ENCODE data around the gene TSHZ2.
A peak's percentile ranks its signal among the peaks of the same experiment; 100 is the strongest.

The TSHZ2 gene

GRCh38 chr20:53138454-53139262 lies 166.5 kb downstream of the TSHZ2 start:
- no peak for DNase-seq

GRCh38 chr20:53141201-53142050 lies 169.3 kb downstream of the TSHZ2 start:
- no peak for DNase-seq

- DNase-seq: no peak
Observed at GRCh38 chr20:53142225-53143127, 170.3 kb downstream of the TSHZ2 start.

DNA sequence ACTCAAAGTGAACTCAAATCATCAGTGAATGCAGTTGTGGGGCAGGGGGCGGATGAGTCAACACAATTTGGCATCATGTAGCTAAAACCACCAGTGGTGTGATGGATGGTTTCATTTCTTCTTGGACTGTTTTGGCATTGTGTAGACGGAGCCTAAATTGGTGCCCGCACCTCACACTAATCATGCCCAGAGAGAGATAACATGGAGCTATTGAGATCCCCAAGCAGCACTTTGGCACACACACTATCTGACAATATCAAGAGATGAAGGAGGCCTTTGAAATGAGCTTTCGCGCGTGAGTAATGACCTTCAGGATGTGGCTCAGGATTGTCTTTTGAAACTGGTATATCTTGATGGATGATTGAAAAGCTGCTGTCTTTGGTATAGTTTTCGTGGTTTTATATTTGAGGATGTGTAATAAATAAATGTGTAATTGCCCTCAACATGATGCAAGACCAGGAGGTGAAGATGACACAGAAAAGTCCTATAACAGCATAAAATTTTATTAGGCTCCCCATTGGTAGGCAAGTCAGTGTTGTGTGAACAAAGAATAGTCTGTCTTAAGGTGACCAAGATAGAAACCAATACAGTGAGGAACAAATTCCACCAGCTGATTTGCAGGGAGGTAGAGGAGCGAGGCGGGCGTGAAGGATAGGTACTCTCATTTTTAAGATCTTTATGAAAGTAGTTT lies 174.2 kb downstream of the TSHZ2 start:
- DNase-seq: no peak

DNA sequence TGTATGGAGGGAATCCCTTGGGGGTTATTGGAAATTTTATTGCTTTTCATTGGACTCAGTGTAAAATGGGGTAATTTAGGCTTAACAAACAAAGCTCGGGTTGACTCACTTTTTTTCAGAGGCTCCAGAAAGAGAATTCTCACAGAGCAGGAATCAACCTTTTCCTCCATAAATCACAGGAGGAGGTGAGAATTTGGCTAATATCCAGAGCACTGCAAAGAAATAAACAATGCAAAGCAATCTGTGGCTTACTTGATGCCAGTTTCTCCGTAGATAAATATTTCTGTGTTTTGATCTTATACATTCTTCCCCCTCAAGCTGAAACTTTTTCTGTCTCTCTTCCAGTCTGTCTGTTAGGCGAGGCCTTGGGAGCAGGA lies 176.6 kb downstream of the TSHZ2 start:
- no peak for DNase-seq

- DNase-seq: no peak
Observed at GRCh38 chr20:53149148-53149889, 177.2 kb downstream of the TSHZ2 start.

- DNase-seq: no peak
Observed at GRCh38 chr20:53149890-53150205, 177.7 kb downstream of the TSHZ2 start.

DNA sequence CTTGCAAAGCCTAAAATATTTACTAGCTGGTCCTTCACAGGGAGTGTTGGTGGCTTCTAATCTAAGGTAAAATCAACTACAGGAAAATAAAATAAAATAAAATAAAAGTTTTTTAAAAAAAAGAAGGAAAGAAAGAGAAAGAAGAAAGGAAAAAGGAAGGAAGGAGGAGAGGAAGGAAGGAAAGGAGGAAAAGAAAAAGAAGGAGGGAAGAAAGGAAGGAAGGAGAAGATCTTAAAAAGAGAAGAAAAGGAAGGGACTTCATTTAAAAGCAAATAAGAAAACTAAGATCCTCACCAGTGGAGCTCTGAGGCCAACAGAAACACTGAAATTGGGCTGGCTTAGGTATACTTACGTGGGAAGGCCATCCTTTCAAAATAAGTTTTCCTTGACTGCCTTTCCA lies 178.4 kb downstream of the TSHZ2 start:
- DNase-seq: no peak

DNA sequence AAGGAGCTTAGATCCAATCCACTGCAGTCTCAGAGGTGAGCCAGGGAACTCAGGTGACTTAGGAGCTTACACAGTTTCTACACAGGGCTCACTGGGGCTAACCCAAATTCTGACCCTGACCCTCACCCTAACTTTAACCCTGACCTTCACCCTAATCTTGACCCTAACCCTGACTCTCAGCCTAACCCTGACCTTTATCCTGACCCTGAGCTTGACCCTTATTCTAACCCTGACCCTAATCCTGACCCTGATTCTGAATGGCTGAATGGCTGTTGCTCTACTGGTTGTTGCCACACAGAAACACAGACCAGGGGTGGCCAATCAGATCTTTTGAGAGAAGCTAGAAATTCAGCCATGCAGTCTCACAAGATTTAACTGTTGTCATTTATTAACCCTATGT lies 180.1 kb downstream of the TSHZ2 start:
- DNase-seq: no peak

GRCh38 chr20:53154540-53154939 lies 182.4 kb downstream of the TSHZ2 start:
- DNase-seq: no peak

DNA sequence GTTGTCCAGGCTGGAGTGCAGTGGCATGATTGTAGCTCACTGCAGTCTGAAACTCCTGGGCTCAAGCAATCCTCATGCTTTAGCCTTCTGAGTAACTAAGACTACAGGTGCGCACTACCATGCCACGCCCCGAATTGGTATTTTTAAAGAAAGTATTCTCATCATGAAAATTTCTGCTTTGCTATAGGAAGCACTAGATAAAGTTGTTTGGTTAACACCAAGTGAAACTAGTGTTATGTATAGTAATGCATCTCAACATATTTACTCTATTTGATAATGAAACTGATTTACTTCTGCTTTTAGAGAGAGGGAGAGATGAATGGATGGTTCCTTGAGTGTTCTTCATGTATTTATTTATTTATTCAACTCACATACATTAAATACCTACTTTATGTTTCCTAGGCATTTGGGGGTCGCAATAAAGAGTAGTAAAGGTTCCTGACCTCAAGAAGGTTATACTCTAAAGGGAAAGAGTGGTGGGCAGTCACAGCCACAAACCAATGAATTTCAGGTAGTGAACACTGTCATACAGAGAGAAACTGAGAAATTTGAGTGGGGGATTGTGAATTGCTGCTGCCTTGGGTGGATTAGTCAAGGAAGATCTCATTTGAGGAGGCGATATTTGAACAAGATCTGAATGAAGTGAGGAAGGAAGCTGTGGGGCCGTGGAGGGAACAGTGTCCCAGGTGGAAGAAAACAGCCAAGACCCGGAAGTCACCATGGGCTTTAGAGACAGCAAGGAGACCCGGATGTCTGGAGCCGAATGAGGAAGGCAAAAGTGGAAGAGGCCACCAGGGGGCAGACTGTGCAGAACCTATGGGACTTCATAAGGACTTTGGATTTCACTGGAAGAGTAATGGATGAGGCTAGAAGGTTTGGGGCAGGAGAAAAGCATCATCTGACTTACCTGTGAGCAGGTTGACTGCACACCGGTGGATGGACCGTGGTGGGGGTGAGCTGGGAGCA lies 185.6 kb downstream of the TSHZ2 start:
- peak; percentile 35 for DNase-seq

DNA sequence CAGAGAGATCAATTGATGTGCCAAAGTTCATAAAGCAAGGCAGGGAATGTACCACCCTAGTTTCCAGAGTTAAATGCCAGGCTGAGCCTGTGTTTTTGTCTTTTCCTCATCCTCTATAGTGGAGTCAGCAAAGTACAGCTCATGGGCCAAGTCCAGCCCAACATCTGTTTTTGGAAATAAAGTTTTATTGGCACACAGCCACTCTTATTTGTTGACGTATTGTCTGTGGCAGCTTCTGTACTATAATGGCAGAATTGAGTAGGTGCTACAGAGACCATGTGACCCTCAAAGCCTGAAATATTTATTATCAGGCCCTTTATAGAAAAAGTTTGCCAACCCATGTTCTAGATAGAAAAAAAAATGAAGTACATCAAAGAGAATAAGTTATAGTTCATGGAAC lies 187.0 kb downstream of the TSHZ2 start:
- DNase-seq: no peak

DNA sequence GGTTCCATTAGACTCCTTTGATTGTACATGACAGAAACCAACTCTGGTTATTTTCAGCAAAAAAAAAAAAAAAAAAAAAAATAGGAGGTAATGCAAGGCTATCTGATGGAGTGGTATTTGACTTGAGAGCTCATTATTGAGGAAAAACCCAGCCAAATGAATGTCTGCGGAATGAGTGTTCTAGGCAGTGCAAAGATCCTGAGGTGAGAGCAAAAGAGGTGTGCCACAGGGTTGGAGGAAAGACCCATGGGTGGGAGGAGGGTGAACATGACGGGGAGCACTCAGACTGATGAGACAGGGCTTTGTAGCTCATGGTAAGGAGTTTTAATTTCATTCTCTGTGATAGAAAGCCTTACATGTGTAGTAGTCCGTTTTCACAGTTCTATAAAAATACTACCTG lies 188.9 kb downstream of the TSHZ2 start:
- DNase-seq: no peak

DNA sequence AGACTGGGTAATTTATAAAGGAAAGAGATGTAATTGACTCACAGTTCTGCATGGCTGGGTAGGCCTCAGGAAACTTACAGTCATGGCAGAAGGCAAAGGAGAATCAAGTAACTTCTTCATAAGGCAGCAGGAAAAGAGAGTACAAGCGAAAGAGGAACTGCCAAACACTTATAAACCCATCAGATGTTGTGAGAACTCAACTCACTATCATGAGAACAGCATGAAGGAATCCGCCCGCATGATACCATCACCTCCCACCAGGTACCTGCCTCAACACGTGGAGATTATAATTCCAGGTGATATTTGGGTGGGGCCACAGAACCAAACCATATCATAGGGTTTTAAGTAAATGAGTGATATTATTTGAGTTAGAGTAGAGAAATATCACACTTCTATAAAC lies 189.3 kb downstream of the TSHZ2 start:
- DNase-seq: no peak

GRCh38 chr20:53162251-53162835 lies 190.2 kb downstream of the TSHZ2 start:
- DNase-seq: no peak

- DNase-seq: no peak
Observed at GRCh38 chr20:53163486-53163885, 191.3 kb downstream of the TSHZ2 start.

DNA sequence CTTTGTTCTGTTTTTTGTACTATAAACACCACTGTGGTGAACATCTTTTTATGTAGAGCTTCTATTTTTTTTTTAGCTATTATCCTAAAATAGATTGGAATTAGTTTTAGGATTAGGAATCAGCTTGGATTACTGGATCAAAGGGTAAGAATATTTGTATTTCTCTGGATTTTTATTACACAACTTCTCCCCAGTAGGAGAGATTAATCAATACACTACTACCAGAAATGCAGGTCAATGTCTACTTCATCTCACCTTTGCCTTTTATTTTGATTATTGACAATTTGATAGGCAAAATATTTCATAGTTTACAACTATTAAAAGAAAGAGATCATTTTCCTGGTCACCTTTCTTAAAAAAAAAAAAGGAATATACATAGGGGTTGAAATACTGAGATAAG lies 191.9 kb downstream of the TSHZ2 start:
- no peak for DNase-seq

DNA sequence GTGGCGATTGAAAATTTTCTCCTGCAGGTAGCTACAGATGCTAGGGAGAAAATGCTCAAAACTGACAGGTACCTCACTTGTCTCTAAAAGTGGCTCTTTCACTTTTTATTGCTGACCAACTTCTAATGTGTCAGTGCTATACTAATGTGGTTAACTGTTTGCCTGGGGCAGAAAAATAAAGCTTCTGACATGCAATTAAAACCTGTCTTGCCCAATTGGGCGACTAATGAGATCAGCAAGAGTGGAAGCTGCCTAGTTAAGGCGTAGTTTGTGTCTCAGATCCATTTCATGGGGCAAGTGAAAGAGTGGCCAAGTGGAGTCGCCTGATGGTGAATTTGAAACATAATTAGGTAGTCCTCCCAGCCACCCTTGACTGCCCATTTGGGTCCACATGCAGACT lies 193.3 kb downstream of the TSHZ2 start:
- DNase-seq: no peak

DNA sequence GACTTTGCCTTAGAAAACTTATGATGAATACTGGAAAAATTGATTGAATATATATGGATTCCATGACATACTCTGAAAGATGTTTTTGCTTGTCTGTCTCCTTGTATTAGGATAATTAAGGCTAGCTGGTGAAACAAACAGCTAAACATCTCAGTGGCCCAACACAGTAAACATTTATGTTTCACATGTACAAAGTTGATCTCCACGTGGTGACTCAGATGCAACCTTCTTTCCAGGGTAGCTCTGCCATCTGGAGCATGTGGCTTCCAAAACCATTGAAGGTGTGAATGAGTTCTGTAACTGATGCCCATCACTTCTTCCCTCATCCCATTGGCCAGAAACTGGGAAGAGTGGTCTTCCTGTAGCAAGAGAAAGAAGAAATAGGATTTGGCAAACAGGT lies 196.3 kb downstream of the TSHZ2 start:
- DNase-seq: no peak

- no peak for DNase-seq
Observed at GRCh38 chr20:53170196-53170595, 198.0 kb downstream of the TSHZ2 start.

All from CD4-positive, alpha-beta T cell treated with Interleukin-21 for 1 hour (primary cell).